ENCODE data around the gene ABLIM2. TPM values are rescaled to one million over a fixed set of nuclear protein-coding genes. Genes with fewer than 3 reads are reported as not detected.
A peak's percentile ranks its signal among the peaks of the same experiment; 100 is the strongest.

ABLIM2 gene
- total and polyA plus RNA-seq, 2 of the 8 experiments (the other 6 are each of a cell fraction or from before 2014, with no cell fraction given), result 2.8 to 3.0 TPM

GRCh38 chr4:8188085-8188484, 29.5 kb upstream of the ABLIM2 start:
- TF ChIP-seq YY1 (IDR thresholded peaks at IDR 0.05; ENCODE audit: low read depth, low read length), result 0 out of 2 replicates have a peak, but pooled peaks have one; percentile 49
- no peak for TF ChIP-seq SIX5 (IDR thresholded peaks at IDR 0.05; ENCODE audit: low read depth, low read length)
- peak in 1 of 3 experiments; percentile 11; a peak in 1 of 4 replicates for TF ChIP-seq CTCF (IDR thresholded peaks at IDR 0.05; ENCODE audit: control extremely low read depth in 1 of 3, insufficient read depth in 1 of 3, low read depth in 1 of 3, low read length in 3 of 3)
- TF ChIP-seq CREB1 (IDR thresholded peaks at IDR 0.05), result no peak
- POLR2A ChIA-PET (ENCODE audit: partially characterized antibody), result interaction anchor here (0.7 kb wide), 1 partner anchor 207 kb away, joined by 3 read pairs; no protein-coding TSS in a partner anchor

More at GRCh38 chr4:8188085-8188484, 29.5 kb upstream of the ABLIM2 start:
- Histone ChIP-seq H3K23ac (ENCODE audit: insufficient read length) (no peak overlapping the region), H2BK5ac (ENCODE audit: low read depth, low read length) (no peak overlapping the region; the same call in 1 of the 2 replicates), H3K14ac (ENCODE audit: insufficient read length) (no peak overlapping the region), H2BK12ac (ENCODE audit: low read depth, low read length) (no peak overlapping the region), H3K18ac (ENCODE audit: extremely low read depth, low read length) (no peak overlapping the region), H2BK20ac (ENCODE audit: low read length) (no peak overlapping the region), H3K27me3 (replicated peaks in 1 of 4; ENCODE audit: control insufficient read depth in 3 of 4, extremely low read depth in 1 of 4, insufficient read depth in 3 of 4, low read length in 3 of 4) (no peaks in the 10 kb centered on the region), H3K4me1 (replicated peaks in 1 of 4; ENCODE audit: control insufficient read depth in 3 of 4, insufficient read depth in 4 of 4, low read length in 3 of 4) (peaks cover 0 to 3% (median 2%) of the 10 kb centered on the region in 4 experiments; a peak in 3 of 7 replicates), H3K9me3 (ENCODE audit: insufficient read depth in 2 of 2, low read depth in 1 of 2, low read length in 1 of 2) (no peaks in the 10 kb centered on the region), H3K36me3 (ENCODE audit: control insufficient read depth in 2 of 4, insufficient read depth in 4 of 4, low read length in 3 of 4) (no peaks in the 10 kb centered on the region), H4K8ac (ENCODE audit: extremely low read depth, insufficient read depth, low read length) (no peak overlapping the region; the same call in none of the 2 replicates), H3K79me1 (ENCODE audit: low read depth, low read length) (no peaks in the 10 kb centered on the region), H3K79me2 (ENCODE audit: control insufficient read depth in 1 of 2, insufficient read depth in 2 of 2, low read length in 2 of 2) (no peaks in the 10 kb centered on the region), H4K20me1 (replicated peaks in 1 of 2; ENCODE audit: control insufficient read depth in 1 of 2, insufficient read depth in 2 of 2, low read length in 2 of 2) (no peaks in the 10 kb centered on the region), H4K91ac (replicated peaks; ENCODE audit: insufficient read length, low read length) (no peak overlapping the region), H3K4me3 (ENCODE audit: extremely low read depth in 1 of 4, insufficient read depth in 2 of 4, low read depth in 3 of 4, low read length in 4 of 4) (no peak overlapping the region), H2AK5ac (ENCODE audit: low read depth, low read length) (no peak overlapping the region), H3K9ac (replicated peaks in 1 of 4; ENCODE audit: extremely low read depth in 1 of 4, low read depth in 3 of 4, low read length in 3 of 4) (no peak overlapping the region), H3K23me2 (ENCODE audit: low read depth, low read length) (no peaks in the 10 kb centered on the region), H3K4me2 (ENCODE audit: insufficient read depth in 1 of 2, low read depth in 2 of 2, low read length in 2 of 2) (no peak overlapping the region), H2BK15ac (ENCODE audit: low read length) (no peak overlapping the region), H3K56ac (replicated peaks; ENCODE audit: insufficient read length, low read depth, low read length) (no peak overlapping the region), H4K5ac (ENCODE audit: insufficient read length, low read depth, low read length) (no peak overlapping the region), H3K27ac (ENCODE audit: low read depth, low read length) (no peak overlapping the region), H2AFZ (ENCODE audit: low read length) (no peak overlapping the region), H2BK120ac (replicated peaks; ENCODE audit: low read depth, low read length) (no peak overlapping the region), H3K4ac (replicated peaks; ENCODE audit: insufficient read length, low read depth, low read length) (no peak overlapping the region)
- CTCF ChIA-PET (ENCODE audit: partially characterized antibody), result interaction anchor here (0.6 to 2.8 kb wide), 7 partner anchors 9 to 368 kb away, joined by 3 to 22 read pairs (median 3); no protein-coding TSS in a partner anchor
- 87% methylated on average over 12 of the region's 12 CpGs; no CpG with 5 or more reads in 1 of the 2 experiments for WGBS, 2 experiments (ENCODE audit: extremely low coverage in 1 of 2, insufficient coverage in 1 of 2, insufficient read length in 1 of 2, insufficient replicate concordance in 2 of 2, low coverage in 1 of 2, low lambda C conversion rate in 2 of 2, missing lambda C conversion rate in 1 of 2)
- FAIRE-seq (no peak), DNase-seq (ENCODE audit: low read depth in 1 of 2, low spot score in 2 of 2) (no peak)

Data from H1 (cell line).